GM18861 (cell line): ENCODE measurements around the gene KLHL40.

Experiments
- ATAC-seq: cut with Tn5 transposase; IDR thresholded peaks from one replicate; pipeline ENCODE4 v1.9.1; 2021; ENCODE audit not compliant: unreplicated experiment

KLHL40 gene

GRCh38 chr3:42735615-42736014, 50.3 kb downstream of the KLHL40 start:
- no peak for ATAC-seq

DNA sequence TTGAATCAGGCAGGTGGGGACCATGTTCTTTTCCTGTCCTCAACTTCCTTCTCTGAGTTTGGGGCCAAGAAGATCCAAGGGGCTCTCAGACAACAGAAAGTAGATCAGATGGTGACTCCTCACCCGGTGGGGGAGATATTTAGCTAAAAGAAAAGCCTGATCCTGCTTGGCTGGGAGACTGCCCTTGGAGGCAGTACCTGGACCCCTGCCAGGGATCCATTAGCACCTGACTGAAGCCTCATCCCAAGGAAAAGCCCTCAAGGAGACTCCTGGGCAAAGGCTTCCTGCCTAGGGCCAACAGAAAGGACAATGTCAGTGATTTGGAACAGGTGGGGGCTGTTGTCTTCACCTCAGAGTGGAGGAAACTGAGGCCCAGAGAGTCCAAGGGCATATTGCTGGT, 50.7 kb downstream of the KLHL40 start:
- no peak for ATAC-seq

DNA sequence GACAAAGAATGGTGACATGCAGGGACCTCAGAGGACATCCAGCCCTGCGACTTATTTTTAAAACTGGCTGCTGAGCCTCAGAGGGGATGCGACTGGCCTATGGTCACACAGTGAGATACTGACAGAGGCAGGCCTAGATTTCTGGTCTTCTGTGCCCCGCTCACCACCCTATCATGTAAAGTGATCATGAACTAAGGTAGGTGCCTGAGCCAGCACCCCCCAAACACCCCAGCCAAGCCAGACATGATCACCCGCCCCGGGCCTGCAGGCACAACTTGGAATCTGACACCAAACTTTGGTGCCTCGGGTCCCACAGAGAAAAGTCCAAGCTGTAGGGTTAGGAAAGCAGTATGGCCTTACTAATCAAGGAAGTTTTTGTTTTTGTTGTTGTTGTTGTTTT, 51.2 kb downstream of the KLHL40 start:
- no peak for ATAC-seq

GRCh38 chr3:42739401-42740158, 54.2 kb downstream of the KLHL40 start:
- ATAC-seq = no peak

GRCh38 chr3:42741796-42742195, 56.5 kb downstream of the KLHL40 start:
- no peak for ATAC-seq
